Ovary (tissue), 9 donors: Measurements from ENCODE around the gene POLDIP3. TPM values are rescaled to one million over a fixed set of nuclear protein-coding genes. Genes with fewer than 3 reads are reported as not detected.

Experiments used
- DNase-seq, 5 donors: peaks; one replicate each; pipeline ENCODE4 v3.0.0-alpha.2; 2019 to 2020
- H3K27ac ChIP-seq, 2 donors: fragments of 200-600 bp; one replicate each; pipeline versions ENCODE4 v1.5.1 to v1.8.0; 2019 to 2022
- H3K27me3 ChIP-seq: fragments of 200-600 bp; one replicate; pipeline ENCODE4 v1.8.0; 2022
- H3K36me3 ChIP-seq: fragments of 200-600 bp; sonication (generic); one replicate; pipeline ENCODE4 v1.5.1; 2019
- H3K4me1 ChIP-seq: one replicate; pipeline ENCODE4 v1.8.1; 2013; ENCODE audit warnings: mild to moderate bottlenecking, moderate library complexity; ENCODE audit not compliant: insufficient read depth
- H3K4me3 ChIP-seq: fragments of 200-600 bp; sonication (generic); one replicate; pipeline ENCODE4 v1.5.1; 2017
- H3K9me3 ChIP-seq, 2 donors: fragments of 200-600 bp in 1 of 2; sonication (generic) in 1 of 2; one replicate each; pipeline versions ENCODE4 v1.5.1 to v1.8.1; 2013 to 2019; ENCODE audit warnings: mild to moderate bottlenecking in 1 of 2, moderate library complexity in 1 of 2
- CTCF ChIP-seq, 3 donors: fragments of 450-650 bp in 2 of 3; fragments of 200-600 bp in 1 of 3; IDR thresholded peaks; one replicate each; pipeline versions ENCODE4 v1.5.1 to v1.8.0; 2016 to 2022; ENCODE audit warnings: antibody characterized with exemption in 3 of 3, mild to moderate bottlenecking in 1 of 3
- EP300 ChIP-seq: sonication (generic); formaldehyde crosslinking; IDR thresholded peaks from one replicate; pipeline ENCODE4 v1.6.1; 2017; ENCODE audit warnings: antibody characterized with exemption
- POLR2A ChIP-seq: fragments of 450-650 bp; IDR thresholded peaks from one replicate; pipeline ENCODE4 v1.6.1; 2017; ENCODE audit warnings: antibody characterized with exemption, mild to moderate bottlenecking, moderate library complexity
- WGBS, 3 donors: extraction: QIAGEN DNeasy Blood & Tissue Kit in 1 of 3; methylation state at CpG; one replicate each; pipeline versions ENCODE4 v1.1.5 to v1.1.7; 2013 to 2017; 5-methylcytosine and 5-hydroxymethylcytosine counted together
- intact Hi-C, 4 donors: fragments of 100-400 bp; cut with DNase I; formaldehyde crosslinking; loops; one replicate each; pipeline versions ENCODE4 v1.11.0 to v1.15.1; 2022 to 2023
- polyA plus RNA-seq, 2 donors: library from polyadenylated mRNA; stranded (reverse); fragments of 200-250 nt in 1 of 2; fragments of 350-450 nt in 1 of 2; fragmentation: Illumina TruSeq in 1 of 2; extraction: RNeasy Lipid Tissue Mini Kit (QIAGEN cat#74804) in 1 of 2; gene quantifications; one replicate each; pipeline ENCODE4 v1.2.3, GENCODE V29; 2013 to 2014
- total RNA-seq, 7 donors: library from RNA; depleted of rRNA in 2 of 7; stranded (reverse); fragments of >200 nt in 2 of 7; fragmentation: NEBNext Ultra II Directional in 3 of 7; extraction: Animal tissue kit (Norgen Biotek cat#: 25700) in 3 of 7; gene quantifications; one replicate each; pipeline versions ENCODE4 v1.1.0 to v1.2.4, GENCODE V29; 2016 to 2023
- donor health status: DM: no; HTN: no; CAD: no; lungs with moderate emphysema.
- donor health status: DM: no; HTN: no; CAD: no.
- donor health status: Bipolar disorder and iron deficiency.
- donor health status: DM: yes; HTN: yes; CAD: no.
- donor health status: DM: no; HTN: no; CAD: no.
- donor health status: DM: yes; HTN: yes; CAD: no.

POLDIP3 gene
- total and polyA plus RNA-seq, 9 donors, result 44.0 to 133 (median 103) TPM

DNA sequence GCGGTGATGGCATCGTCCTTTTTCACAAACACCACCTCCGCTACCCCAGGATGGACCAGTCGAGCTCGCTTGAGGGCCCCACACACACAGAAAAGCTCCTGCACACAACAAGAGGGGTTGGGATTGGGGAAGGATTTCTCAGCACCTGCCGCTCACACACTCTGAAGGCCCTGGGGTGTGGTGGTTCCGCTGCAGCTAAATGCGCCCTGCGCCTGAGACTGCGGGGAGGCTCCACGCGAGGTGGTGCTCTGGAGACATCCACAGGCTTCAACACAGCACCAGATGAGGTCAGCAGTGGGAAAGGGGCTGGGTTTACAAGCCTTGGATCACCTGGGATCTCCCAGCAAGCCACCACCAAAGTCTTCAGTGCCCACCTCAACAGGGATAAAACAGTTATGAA, 22.7 kb downstream of the POLDIP3 start:
- H3K4me1 ChIP-seq, result peaks cover 5% of the 10 kb centered on the region
- intact Hi-C loops, result no loop called here
- H3K4me3 ChIP-seq, result no peak overlapping the region
- no peaks in the 10 kb centered on the region for H3K9me3 ChIP-seq
- no peak for TF ChIP-seq CTCF (IDR thresholded peaks at IDR 0.05)
- TF ChIP-seq EP300, result no peak
- no peak for TF ChIP-seq POLR2A
- H3K27ac ChIP-seq, result no peak overlapping the region
- 89 to 95% (median 94%) methylated on average over 12 of the region's 12 CpGs for WGBS, 3 donors
- no peaks in the 10 kb centered on the region for H3K27me3 ChIP-seq
- H3K36me3 ChIP-seq, result no peaks in the 10 kb centered on the region
- DNase-seq, result no peak

DNA sequence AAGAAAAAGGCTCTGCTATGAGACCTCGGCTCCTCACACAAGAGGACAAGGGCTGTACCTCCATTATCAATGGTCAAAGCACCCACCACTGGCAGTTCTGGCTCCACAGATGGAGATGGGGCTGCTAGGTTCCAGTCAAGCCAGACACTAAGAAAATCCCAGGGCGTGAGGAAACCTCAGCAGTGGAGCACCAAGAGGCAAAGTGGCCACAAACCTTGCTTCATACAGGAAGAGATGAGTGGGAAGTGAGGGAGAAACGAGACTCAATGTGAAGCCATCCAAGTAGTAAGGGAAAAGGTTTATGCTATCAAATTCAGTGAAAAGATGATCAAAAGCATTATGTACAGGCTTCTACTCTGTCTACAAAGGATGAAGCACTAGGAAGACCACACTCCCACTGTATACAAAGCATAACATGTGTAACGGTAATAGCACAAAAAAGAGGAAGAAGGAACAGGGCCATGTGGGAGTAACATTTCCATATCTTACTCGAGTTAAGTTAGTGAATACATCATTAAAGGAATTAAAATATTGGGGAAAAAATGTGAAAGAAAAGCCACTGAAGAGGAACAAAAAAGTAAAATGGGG, 27.0 kb downstream of the POLDIP3 start:
- intact Hi-C loops, result no loop called here
- TF ChIP-seq CTCF (IDR thresholded peaks at IDR 0.05), result no peak
- TF ChIP-seq POLR2A, result no peak
- Histone ChIP-seq H3K27ac (no peak overlapping the region), H3K4me1 (no peaks in the 10 kb centered on the region), H3K4me3 (no peak overlapping the region), H3K36me3 (no peaks in the 10 kb centered on the region), H3K9me3 (no peaks in the 10 kb centered on the region), H3K27me3 (no peaks in the 10 kb centered on the region)
- WGBS, 3 donors, result 60 to 74% (median 62%) methylated on average over 5 of the region's 5 CpGs
- no peak for DNase-seq

DNA sequence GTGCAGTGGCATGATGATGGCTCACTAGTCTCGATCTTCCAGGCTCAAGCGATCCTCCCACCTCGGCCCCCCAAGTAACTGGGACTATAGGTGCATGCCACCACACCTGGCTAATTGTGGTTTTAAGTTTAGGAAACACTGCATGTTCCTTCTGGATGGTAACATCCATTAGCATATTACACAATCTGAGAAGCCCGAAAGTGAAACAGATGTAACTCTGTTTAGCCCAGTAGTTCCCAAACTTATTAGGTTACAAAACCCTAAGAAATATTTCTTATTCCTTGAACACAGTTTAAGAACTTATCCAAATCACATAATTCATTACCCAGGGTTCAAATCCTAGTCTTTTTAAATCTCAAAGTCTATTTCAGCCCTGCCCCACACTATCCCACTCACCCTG, 28.3 kb downstream of the POLDIP3 start:
- no peak for DNase-seq
- intact Hi-C loops, result no loop called here
- Histone ChIP-seq H3K27me3 (no peaks in the 10 kb centered on the region), H3K4me1 (no peaks in the 10 kb centered on the region), H3K27ac (no peak overlapping the region), H3K9me3 (no peaks in the 10 kb centered on the region), H3K36me3 (no peaks in the 10 kb centered on the region), H3K4me3 (no peak overlapping the region)
- WGBS, 3 donors, result 88 to 89% (median 88%) methylated on average over 4 of the region's 4 CpGs
- TF ChIP-seq CTCF (IDR thresholded peaks at IDR 0.05), result no peak
- TF ChIP-seq EP300, result no peak
- no peak for TF ChIP-seq POLR2A

DNA sequence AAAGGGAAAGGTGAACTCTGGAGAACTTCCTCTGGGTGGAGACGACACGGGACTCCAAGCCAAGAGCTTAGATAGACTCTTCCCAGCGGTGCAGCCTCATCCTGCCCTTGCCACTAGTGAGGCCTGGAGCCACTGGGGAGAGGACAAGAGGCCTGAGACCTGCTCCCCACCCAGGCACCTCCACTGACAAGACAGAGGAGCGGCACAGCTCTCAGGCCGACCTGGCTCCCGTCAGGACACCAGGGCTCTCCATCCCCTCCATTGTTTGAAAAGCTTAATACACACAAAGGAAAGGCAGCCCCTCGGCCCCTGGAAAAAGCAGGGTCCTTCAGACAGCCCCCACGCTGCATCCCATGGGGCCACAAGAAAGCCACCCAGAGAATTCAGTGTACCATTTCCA, 29.6 kb downstream of the POLDIP3 start:
- WGBS, 3 donors, result 70 to 74% (median 72%) methylated on average over 8 of the region's 8 CpGs

More for the DNA sequence above, 29.6 kb downstream of the POLDIP3 start:
- DNase-seq, result no peak
- Histone ChIP-seq H3K27ac (no peak overlapping the region), H3K4me1 (no peaks in the 10 kb centered on the region), H3K36me3 (no peaks in the 10 kb centered on the region), H3K9me3 (no peaks in the 10 kb centered on the region), H3K27me3 (no peaks in the 10 kb centered on the region), H3K4me3 (no peak overlapping the region)
- TF ChIP-seq CTCF (IDR thresholded peaks at IDR 0.05) (no peak), POLR2A (no peak), EP300 (no peak)
- intact Hi-C loops, result no loop called here
